RWPE2 (cell line): ENCODE measurements around the gene LARGE2.

ENCODE experiments used
- ATAC-seq: fragments of 200-7000 bp; cut with Tn5 transposase; 3 replicates; pipeline ENCODE4 v1.9.1; 2021; ENCODE audit warnings: low read depth
- DNase-seq: peaks from one replicate; pipeline ENCODE4 v3.0.0-alpha.2; 2020; ENCODE audit warnings: low spot score
- H3K27ac ChIP-seq: fragments of 450-650 bp; 2 replicates; pipeline ENCODE4 v1.5.1; 2017; ENCODE audit warnings: mild to moderate bottlenecking; ENCODE audit not compliant: poor library complexity, severe bottlenecking
- H3K27me3 ChIP-seq: fragments of 250-450 bp; sonication (Bioruptor Pico); 2 replicates; pipeline ENCODE4 v1.5.1; 2021; ENCODE audit warnings: mild to moderate bottlenecking, moderate library complexity; ENCODE audit not compliant: insufficient read depth, poor library complexity, severe bottlenecking
- H3K36me3 ChIP-seq: fragments of 250-450 bp; sonication (Bioruptor Pico); 2 replicates; pipeline ENCODE4 v1.5.1; 2020; ENCODE audit warnings: low read depth, mild to moderate bottlenecking, moderate library complexity
- H3K4me1 ChIP-seq: fragments of 250-450 bp; sonication (Bioruptor Pico); 2 replicates; pipeline ENCODE4 v1.5.1; 2021; ENCODE audit warnings: mild to moderate bottlenecking, moderate library complexity; ENCODE audit not compliant: insufficient read depth, poor library complexity, severe bottlenecking
- H3K4me3 ChIP-seq: fragments of 250-450 bp; sonication (Bioruptor Pico); 2 replicates; pipeline ENCODE4 v1.5.1; 2021; ENCODE audit warnings: mild to moderate bottlenecking, moderate library complexity; ENCODE audit not compliant: severe bottlenecking
- H3K9me3 ChIP-seq: fragments of 250-450 bp; sonication (Bioruptor Pico); 2 replicates; pipeline ENCODE4 v1.5.1; 2021; ENCODE audit warnings: mild to moderate bottlenecking, moderate library complexity; ENCODE audit not compliant: severe bottlenecking
- CTCF ChIP-seq: fragments of 450-650 bp; IDR thresholded peaks from one replicate; pipeline ENCODE4 v1.5.1; 2017; ENCODE audit warnings: mild to moderate bottlenecking, moderate library complexity; ENCODE audit not compliant: poor library complexity, severe bottlenecking

LARGE2 gene

GRCh38 chr11:45935349-45936064 lies 13.1 kb downstream of the LARGE2 start:
- ATAC-seq (no peak), DNase-seq (no peak)
- H3K9me3 ChIP-seq = no peaks in the 10 kb centered on the region
- peaks cover 28% of the 10 kb centered on the region for H3K4me1 ChIP-seq
- H3K27ac ChIP-seq = no peak overlapping the region
- H3K27me3 ChIP-seq = no peaks in the 10 kb centered on the region
- TF ChIP-seq CTCF = no peak
- 0 out of 2 replicates have a peak, but pooled peaks cover 11% of the 10 kb centered on the region for H3K36me3 ChIP-seq
- H3K4me3 ChIP-seq = no peak overlapping the region

- Histone ChIP-seq H3K27me3 (no peaks in the 10 kb centered on the region), H3K27ac (no peak overlapping the region), H3K4me3 (no peak overlapping the region), H3K9me3 (no peaks in the 10 kb centered on the region), H3K36me3 (0 out of 2 replicates have a peak, but pooled peaks cover 11% of the 10 kb centered on the region), H3K4me1 (peaks cover 17% of the 10 kb centered on the region)
- ATAC-seq (no peak), DNase-seq (no peak)
- no peak for TF ChIP-seq CTCF
Measured at GRCh38 chr11:45936511-45937054, 14.1 kb downstream of the LARGE2 start.

- Histone ChIP-seq H3K4me1 (peaks cover 4% of the 10 kb centered on the region), H3K36me3 (0 out of 2 replicates have a peak, but pooled peaks cover 7% of the 10 kb centered on the region)
Measured at GRCh38 chr11:45937916-45938315, 15.5 kb downstream of the LARGE2 start.

GRCh38 chr11:45939836-45940235 lies 17.4 kb downstream of the LARGE2 start:
- Histone ChIP-seq H3K4me3 (no peak overlapping the region), H3K4me1 (no peaks in the 10 kb centered on the region), H3K9me3 (no peaks in the 10 kb centered on the region), H3K36me3 (peaks cover 8% of the 10 kb centered on the region; the same call in 1 of the 2 replicates), H3K27ac (no peak overlapping the region), H3K27me3 (no peaks in the 10 kb centered on the region)
- no peak for TF ChIP-seq CTCF
- no peak for ATAC-seq
- no peak for DNase-seq

More at GRCh38 chr11:45937916-45938315, 15.5 kb downstream of the LARGE2 start:
- no peak for TF ChIP-seq CTCF
- Histone ChIP-seq H3K27me3 (no peaks in the 10 kb centered on the region), H3K27ac (no peak overlapping the region), H3K9me3 (no peaks in the 10 kb centered on the region), H3K4me3 (no peak overlapping the region)
- DNase-seq (no peak), ATAC-seq (no peak)

- H3K27me3 ChIP-seq = no peaks in the 10 kb centered on the region
- ATAC-seq = no peak
- no peak overlapping the region for H3K27ac ChIP-seq
- H3K4me1 ChIP-seq = no peaks in the 10 kb centered on the region
- H3K4me3 ChIP-seq = no peak overlapping the region
- H3K36me3 ChIP-seq = peaks cover 10% of the 10 kb centered on the region
- H3K9me3 ChIP-seq = no peaks in the 10 kb centered on the region
- no peak for DNase-seq
- TF ChIP-seq CTCF = no peak
Measured at GRCh38 chr11:45941285-45941684, 18.8 kb downstream of the LARGE2 start.
